A549 (cell line): Measurements from ENCODE around the gene UNC45B.

Source experiments
- CBX2 ChIP-seq: fragments of 200-600 bp; sonication (generic); IDR thresholded peaks from 2 replicates; pipeline ENCODE4 v1.6.1; 2016; ENCODE audit warnings: low read depth, mild to moderate bottlenecking, borderline replicate concordance
- ESRRA ChIP-seq: fragments of 150-350 bp; IDR thresholded peaks from 2 replicates; pipeline ENCODE4 v1.6.1; 2014; ENCODE audit warnings: mild to moderate bottlenecking, low read length, borderline replicate concordance
- POLR2A ChIP-seq: IDR thresholded peaks from 2 replicates; pipeline ENCODE4 v1.6.1; 2012; ENCODE audit warnings: mild to moderate bottlenecking, low read length
- RFX5 ChIP-seq: fragments of 450-650 bp; IDR thresholded peaks from 2 replicates; pipeline ENCODE4 v1.7.1; 2014; ENCODE audit warnings: antibody characterized with exemption, mild to moderate bottlenecking, moderate library complexity
- TF ChIP-seq, protein P1 (sequence below): fragments of >200 bp; sonication (Bioruptor Twin); formaldehyde crosslinking; IDR thresholded peaks from 3 replicates; pipeline ENCODE4 v1.5.1; 2016
- TF ChIP-seq, protein P2 (sequence below): IDR thresholded peaks from 2 replicates; pipeline ENCODE4 v1.6.1; 2012

GRCh38 chr17:35175638-35176415 is 28.2 kb downstream of the UNC45B start:
- TF ChIP-seq, protein P1, sequence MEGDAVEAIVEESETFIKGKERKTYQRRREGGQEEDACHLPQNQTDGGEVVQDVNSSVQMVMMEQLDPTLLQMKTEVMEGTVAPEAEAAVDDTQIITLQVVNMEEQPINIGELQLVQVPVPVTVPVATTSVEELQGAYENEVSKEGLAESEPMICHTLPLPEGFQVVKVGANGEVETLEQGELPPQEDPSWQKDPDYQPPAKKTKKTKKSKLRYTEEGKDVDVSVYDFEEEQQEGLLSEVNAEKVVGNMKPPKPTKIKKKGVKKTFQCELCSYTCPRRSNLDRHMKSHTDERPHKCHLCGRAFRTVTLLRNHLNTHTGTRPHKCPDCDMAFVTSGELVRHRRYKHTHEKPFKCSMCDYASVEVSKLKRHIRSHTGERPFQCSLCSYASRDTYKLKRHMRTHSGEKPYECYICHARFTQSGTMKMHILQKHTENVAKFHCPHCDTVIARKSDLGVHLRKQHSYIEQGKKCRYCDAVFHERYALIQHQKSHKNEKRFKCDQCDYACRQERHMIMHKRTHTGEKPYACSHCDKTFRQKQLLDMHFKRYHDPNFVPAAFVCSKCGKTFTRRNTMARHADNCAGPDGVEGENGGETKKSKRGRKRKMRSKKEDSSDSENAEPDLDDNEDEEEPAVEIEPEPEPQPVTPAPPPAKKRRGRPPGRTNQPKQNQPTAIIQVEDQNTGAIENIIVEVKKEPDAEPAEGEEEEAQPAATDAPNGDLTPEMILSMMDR = no peak
- TF ChIP-seq, protein P2, sequence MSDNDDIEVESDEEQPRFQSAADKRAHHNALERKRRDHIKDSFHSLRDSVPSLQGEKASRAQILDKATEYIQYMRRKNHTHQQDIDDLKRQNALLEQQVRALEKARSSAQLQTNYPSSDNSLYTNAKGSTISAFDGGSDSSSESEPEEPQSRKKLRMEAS = no peak
- TF ChIP-seq CBX2 (no peak), RFX5 (no peak), ESRRA (no peak), POLR2A (no peak)
